SK-N-MC (cell line): ENCODE results near the gene CADPS2.

Source experiments
- EZH2 ChIP-seq: fragments of 200-600 bp; sonication (generic); IDR thresholded peaks from one replicate; pipeline ENCODE4 v1.6.1; 2017; ENCODE audit warnings: antibody characterized with exemption
- FOXP2 ChIP-seq: optimal IDR thresholded peaks from 2 replicates; pipeline ENCODE3; 2011; ENCODE audit warnings: mild to moderate bottlenecking, moderate library complexity; ENCODE audit not compliant: insufficient read depth; ENCODE audit errors: extremely low read length, control extremely low read depth
- POLR2AphosphoS5 ChIP-seq: IDR thresholded peaks from 2 replicates; pipeline ENCODE4 v1.6.1; 2012; ENCODE audit warnings: mild to moderate bottlenecking, low read depth, low read length, borderline replicate concordance

DNA sequence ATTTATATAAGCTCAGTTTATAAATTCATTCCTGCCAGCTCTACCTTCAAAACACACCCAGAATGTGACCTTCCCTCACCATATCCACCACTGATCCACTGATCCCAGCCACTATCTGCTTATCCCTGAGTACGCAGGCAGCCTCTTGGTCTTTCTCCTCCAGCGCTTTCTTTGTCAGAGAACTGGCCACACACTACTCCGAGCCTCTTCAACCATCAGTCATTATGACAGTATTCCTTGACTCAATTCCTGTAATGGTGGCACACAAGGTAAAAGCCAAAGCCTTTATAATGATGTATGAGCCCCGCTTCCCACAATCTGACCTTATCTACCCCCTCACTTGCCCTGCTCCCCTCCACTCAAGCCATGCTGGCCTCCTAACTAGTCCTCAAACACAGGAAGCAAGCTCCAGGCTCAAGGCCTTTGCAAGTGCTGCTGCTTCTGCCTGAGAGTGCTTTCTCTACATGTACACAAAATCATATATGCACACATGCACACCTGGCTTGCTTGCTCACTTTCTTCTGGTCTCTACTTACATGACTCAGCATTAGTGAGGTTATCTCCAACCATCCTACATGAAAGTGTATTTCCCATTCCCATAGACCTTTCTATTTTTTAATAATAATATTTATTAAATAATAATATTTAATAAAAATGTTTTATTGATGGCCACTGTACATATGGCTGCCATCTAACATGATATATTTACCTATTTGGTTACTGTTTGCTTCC lies 431.3 kb downstream of the CADPS2 start:
- no peak for TF ChIP-seq EZH2
- no peak for TF ChIP-seq POLR2AphosphoS5
- no peak for TF ChIP-seq FOXP2
